Liver (tissue), 9 donors: ENCODE data around the gene FLG2. TPM values are rescaled to one million over a fixed set of nuclear protein-coding genes. Genes with fewer than 3 reads are reported as not detected.

ENCODE experiments used
- DNase-seq: peaks from one replicate; pipeline ENCODE4 v3.0.0-alpha.2; 2017; ENCODE audit warnings: low spot score
- H3K27ac ChIP-seq, 2 donors: one replicate each; pipeline ENCODE4 v1.7.0; 2013; ENCODE audit warnings: inconsistent platforms in 2 of 2, low read length in 2 of 2, control low read depth in 1 of 2, low read depth in 1 of 2, mild to moderate bottlenecking in 1 of 2
- H3K27me3 ChIP-seq, 4 donors: one replicate each; pipeline versions ENCODE4 v1.6.1 to v1.7.0; 2013; ENCODE audit warnings: low read length in 3 of 4, inconsistent platforms in 1 of 4, mild to moderate bottlenecking in 1 of 4, moderate library complexity in 1 of 4; ENCODE audit not compliant: control insufficient read depth in 4 of 4, insufficient read depth in 4 of 4
- H3K36me3 ChIP-seq, 4 donors: one replicate each; pipeline versions ENCODE4 v1.6.1 to v1.7.0; 2013; ENCODE audit warnings: low read length in 3 of 4, mild to moderate bottlenecking in 3 of 4, low read depth in 1 of 4, moderate library complexity in 1 of 4; ENCODE audit not compliant: control insufficient read depth in 4 of 4, insufficient read depth in 3 of 4
- H3K4me1 ChIP-seq, 4 donors: one replicate each; pipeline versions ENCODE4 v1.6.1 to v1.7.0; 2013; ENCODE audit warnings: low read length in 3 of 4, mild to moderate bottlenecking in 3 of 4, moderate library complexity in 1 of 4; ENCODE audit not compliant: control insufficient read depth in 4 of 4, insufficient read depth in 4 of 4
- H3K4me3 ChIP-seq, 3 donors: one replicate each; pipeline versions ENCODE4 v1.6.1 to v1.7.0; 2013; ENCODE audit warnings: low read length in 3 of 3, control low read depth in 1 of 3, low read depth in 1 of 3, mild to moderate bottlenecking in 1 of 3
- H3K9ac ChIP-seq, 2 donors: one replicate each; pipeline ENCODE4 v1.7.0; 2013; ENCODE audit warnings: low read length in 2 of 2, mild to moderate bottlenecking in 2 of 2, moderate library complexity in 2 of 2, control low read depth in 1 of 2, low read depth in 1 of 2
- H3K9me3 ChIP-seq, 4 donors: one replicate each; pipeline versions ENCODE4 v1.6.1 to v1.7.0; 2013; ENCODE audit warnings: low read length in 3 of 4; ENCODE audit not compliant: control insufficient read depth in 4 of 4
- EGR1 ChIP-seq, 2 donors: IDR thresholded peaks; 2 replicates each; pipeline ENCODE4 v1.6.1; 2016 to 2018; ENCODE audit warnings: antibody characterized with exemption in 2 of 2, low read depth in 2 of 2
- FOXA2 ChIP-seq: IDR thresholded peaks from 2 replicates; pipeline ENCODE4 v1.6.1; 2016; ENCODE audit warnings: antibody characterized with exemption
- GABPA ChIP-seq, 2 donors: IDR thresholded peaks in 1 of 2; conservative IDR thresholded peaks in 1 of 2; 2 replicates each; pipeline ENCODE4 v1.6.1; 2016; ENCODE audit warnings: antibody characterized with exemption in 2 of 2, mild to moderate bottlenecking in 1 of 2, moderate library complexity in 1 of 2
- HNF4A ChIP-seq, 2 donors: conservative IDR thresholded peaks; 2 replicates each; pipeline ENCODE4 v1.6.1; 2016; ENCODE audit warnings: antibody characterized with exemption in 2 of 2, mild to moderate bottlenecking in 2 of 2
- NR2F2 ChIP-seq: IDR thresholded peaks from 2 replicates; pipeline ENCODE4 v1.6.1; 2016; ENCODE audit warnings: antibody characterized with exemption
- RAD21 ChIP-seq, 2 donors: IDR thresholded peaks; 2 replicates each; pipeline ENCODE4 v1.6.1; 2016; ENCODE audit warnings: antibody characterized with exemption in 2 of 2, mild to moderate bottlenecking in 2 of 2
- SP1 ChIP-seq: IDR thresholded peaks from 2 replicates; pipeline ENCODE4 v1.6.1; 2018; ENCODE audit warnings: antibody characterized with exemption, mild to moderate bottlenecking
- TAF1 ChIP-seq: conservative IDR thresholded peaks from 2 replicates; pipeline ENCODE4 v1.6.1; 2016; ENCODE audit warnings: antibody characterized with exemption, mild to moderate bottlenecking
- YY1 ChIP-seq: IDR thresholded peaks from 2 replicates; pipeline ENCODE4 v1.6.1; 2016; ENCODE audit warnings: antibody characterized with exemption, mild to moderate bottlenecking
- WGBS: extraction: QIAGEN DNeasy Blood & Tissue Kit; methylation state at CpG from one replicate; pipeline ENCODE4 v1.1.7; 2013; 5-methylcytosine and 5-hydroxymethylcytosine counted together
- polyA plus RNA-seq, 2 donors: library from polyadenylated mRNA; stranded (reverse) in 1 of 2; unstranded in 1 of 2; fragments of 200-250 nt in 1 of 2; fragments of >200 nt in 1 of 2; fragmentation: Nextera tagmentation in 1 of 2; extraction: Ambion mirVana in 1 of 2; gene quantifications; one replicate each; pipeline versions ENCODE4 v1.2.1 to v1.2.3, GENCODE V29; 2013 to 2015
- total RNA-seq, 2 donors: library from RNA; depleted of rRNA; stranded (reverse); fragments of >200 nt; gene quantifications; one replicate each; pipeline ENCODE4 v1.2.3, GENCODE V29; 2014
- TF ChIP-seq, protein P1 (sequence below): fragments of 150-350 bp; IDR thresholded peaks from 2 replicates; pipeline ENCODE4 v1.5.1; 2017; ENCODE audit warnings: improper control_type of control experiment, low read depth, low read length; ENCODE audit not compliant: missing input control
- TF ChIP-seq, protein P2 (sequence below): IDR thresholded peaks from 2 replicates; pipeline ENCODE4 v1.6.1; 2016; ENCODE audit warnings: antibody characterized with exemption
- TF ChIP-seq, protein P3 (sequence below): IDR thresholded peaks from 2 replicates; pipeline ENCODE4 v1.6.1; 2016; ENCODE audit warnings: antibody characterized with exemption
- donor health status: healthy.
- donor health status: healthy.
- donor health status: healthy.
- donor health status: healthy.
- donor health status: healthy.

Gene FLG2
- total and polyA plus RNA-seq, 4 donors = not detected

DNA sequence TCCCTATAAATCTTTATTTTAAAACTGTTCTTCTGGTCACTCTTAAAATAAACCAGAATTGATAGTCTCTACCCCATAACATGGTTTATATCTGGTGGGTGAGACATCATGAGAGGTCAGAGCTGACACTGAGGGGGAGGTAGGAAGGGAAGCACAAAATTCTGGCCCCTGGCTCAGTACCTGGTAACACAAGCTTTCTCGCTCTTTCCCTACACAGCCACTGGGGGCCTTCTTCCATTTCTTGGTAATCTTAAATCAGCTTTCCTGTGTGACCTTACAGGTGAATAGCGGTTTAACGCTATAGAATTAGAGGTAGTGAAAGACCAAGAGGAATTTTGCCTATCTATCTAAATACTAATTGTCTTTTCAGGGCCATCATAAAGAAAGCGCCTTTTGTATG is 48.9 kb upstream of the FLG2 start:
- WGBS = 90% methylated on average over 4 of the region's 4 CpGs
- DNase-seq = no peak
- Histone ChIP-seq H3K36me3 (no peaks in the 10 kb centered on the region), H3K9me3 (no peaks in the 10 kb centered on the region), H3K9ac (no peak overlapping the region), H3K4me1 (no peaks in the 10 kb centered on the region), H3K4me3 (no peak overlapping the region), H3K27ac (no peak overlapping the region), H3K27me3 (no peaks in the 10 kb centered on the region)
- TF ChIP-seq, protein P1, sequence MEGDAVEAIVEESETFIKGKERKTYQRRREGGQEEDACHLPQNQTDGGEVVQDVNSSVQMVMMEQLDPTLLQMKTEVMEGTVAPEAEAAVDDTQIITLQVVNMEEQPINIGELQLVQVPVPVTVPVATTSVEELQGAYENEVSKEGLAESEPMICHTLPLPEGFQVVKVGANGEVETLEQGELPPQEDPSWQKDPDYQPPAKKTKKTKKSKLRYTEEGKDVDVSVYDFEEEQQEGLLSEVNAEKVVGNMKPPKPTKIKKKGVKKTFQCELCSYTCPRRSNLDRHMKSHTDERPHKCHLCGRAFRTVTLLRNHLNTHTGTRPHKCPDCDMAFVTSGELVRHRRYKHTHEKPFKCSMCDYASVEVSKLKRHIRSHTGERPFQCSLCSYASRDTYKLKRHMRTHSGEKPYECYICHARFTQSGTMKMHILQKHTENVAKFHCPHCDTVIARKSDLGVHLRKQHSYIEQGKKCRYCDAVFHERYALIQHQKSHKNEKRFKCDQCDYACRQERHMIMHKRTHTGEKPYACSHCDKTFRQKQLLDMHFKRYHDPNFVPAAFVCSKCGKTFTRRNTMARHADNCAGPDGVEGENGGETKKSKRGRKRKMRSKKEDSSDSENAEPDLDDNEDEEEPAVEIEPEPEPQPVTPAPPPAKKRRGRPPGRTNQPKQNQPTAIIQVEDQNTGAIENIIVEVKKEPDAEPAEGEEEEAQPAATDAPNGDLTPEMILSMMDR = no peak
- TF ChIP-seq SP1 (no peak), GABPA (IDR thresholded peaks at IDR 0.05 in 1 of 2, conservative IDR thresholded peaks at IDR 0.05 in 1 of 2) (no peak), TAF1 (no peak), FOXA2 (no peak), HNF4A (conservative IDR thresholded peaks at IDR 0.05) (no peak), NR2F2 (no peak)
- TF ChIP-seq, protein P2, sequence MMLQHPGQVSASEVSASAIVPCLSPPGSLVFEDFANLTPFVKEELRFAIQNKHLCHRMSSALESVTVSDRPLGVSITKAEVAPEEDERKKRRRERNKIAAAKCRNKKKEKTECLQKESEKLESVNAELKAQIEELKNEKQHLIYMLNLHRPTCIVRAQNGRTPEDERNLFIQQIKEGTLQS = no peak

DNA sequence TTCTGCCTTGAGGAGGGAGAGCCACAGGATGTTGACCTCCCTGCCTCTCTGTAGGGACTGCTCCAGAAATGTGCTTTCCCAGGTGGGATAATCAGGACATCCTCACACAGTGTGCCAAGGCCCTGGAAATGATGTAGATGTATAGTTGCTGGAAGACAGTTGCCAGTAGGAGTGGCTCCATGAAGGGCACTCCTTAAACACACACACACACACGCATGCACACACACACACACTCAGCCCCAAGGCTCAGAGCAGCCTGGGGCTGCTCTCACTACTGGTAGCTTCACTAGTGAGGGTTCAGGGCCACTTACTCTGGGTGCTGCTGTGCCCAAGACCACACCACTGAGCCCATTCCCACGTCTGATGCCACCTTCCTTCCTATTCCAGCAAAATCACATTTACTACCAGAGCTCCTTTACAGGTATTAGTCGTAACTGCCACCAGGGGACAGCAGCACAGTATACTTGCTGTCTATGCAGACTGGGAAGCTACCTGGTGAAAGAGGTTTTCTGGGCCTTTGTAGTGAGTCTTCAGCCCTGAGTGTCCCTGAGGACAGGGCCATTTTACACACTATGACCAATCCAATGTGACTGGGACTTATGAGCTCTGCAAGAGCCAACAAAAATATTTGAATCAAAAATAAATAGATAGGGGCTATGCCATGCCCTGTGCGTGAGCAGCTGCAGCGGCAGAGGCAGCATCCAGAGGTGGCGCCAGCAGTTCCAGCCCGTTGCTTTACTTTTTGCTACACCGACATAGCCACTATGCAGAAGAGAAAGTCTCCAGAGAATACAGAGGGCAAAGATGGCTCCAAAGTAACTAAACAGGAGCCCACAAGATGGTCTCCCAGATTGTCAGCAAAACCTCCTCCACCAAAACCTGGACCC is 39.2 kb upstream of the FLG2 start:
- H3K27me3 ChIP-seq = peaks cover 0 to 7% (median 0%) of the 10 kb centered on the region in 4 donors
- H3K4me1 ChIP-seq = no peaks in the 10 kb centered on the region
- H3K9me3 ChIP-seq = no peaks in the 10 kb centered on the region
- TF ChIP-seq YY1 (no peak), GABPA (IDR thresholded peaks at IDR 0.05 in 1 of 2, conservative IDR thresholded peaks at IDR 0.05 in 1 of 2) (no peak), RAD21 (IDR thresholded peaks at IDR 0.05) (peak; percentile 32 to 64), EGR1 (IDR thresholded peaks at IDR 0.05; ENCODE audit: low read depth in 2 of 2) (no peak)
- TF ChIP-seq, protein P3, sequence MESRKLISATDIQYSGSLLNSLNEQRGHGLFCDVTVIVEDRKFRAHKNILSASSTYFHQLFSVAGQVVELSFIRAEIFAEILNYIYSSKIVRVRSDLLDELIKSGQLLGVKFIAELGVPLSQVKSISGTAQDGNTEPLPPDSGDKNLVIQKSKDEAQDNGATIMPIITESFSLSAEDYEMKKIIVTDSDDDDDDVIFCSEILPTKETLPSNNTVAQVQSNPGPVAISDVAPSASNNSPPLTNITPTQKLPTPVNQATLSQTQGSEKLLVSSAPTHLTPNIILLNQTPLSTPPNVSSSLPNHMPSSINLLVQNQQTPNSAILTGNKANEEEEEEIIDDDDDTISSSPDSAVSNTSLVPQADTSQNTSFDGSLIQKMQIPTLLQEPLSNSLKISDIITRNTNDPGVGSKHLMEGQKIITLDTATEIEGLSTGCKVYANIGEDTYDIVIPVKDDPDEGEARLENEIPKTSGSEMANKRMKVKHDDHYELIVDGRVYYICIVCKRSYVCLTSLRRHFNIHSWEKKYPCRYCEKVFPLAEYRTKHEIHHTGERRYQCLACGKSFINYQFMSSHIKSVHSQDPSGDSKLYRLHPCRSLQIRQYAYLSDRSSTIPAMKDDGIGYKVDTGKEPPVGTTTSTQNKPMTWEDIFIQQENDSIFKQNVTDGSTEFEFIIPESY = no peak
- TF ChIP-seq, protein P1 = peak; percentile 35
- no peaks in the 10 kb centered on the region for H3K36me3 ChIP-seq
- no peak overlapping the region for H3K9ac ChIP-seq
- no peak for DNase-seq
- no peak overlapping the region for H3K27ac ChIP-seq
- 54% methylated on average over 8 of the region's 8 CpGs for WGBS
- H3K4me3 ChIP-seq = no peak overlapping the region
